Lower lobe of right lung (tissue), 2 donors: ENCODE results near the gene GRK4. TPM values are rescaled to one million over a fixed set of nuclear protein-coding genes. Genes with fewer than 3 reads are reported as not detected.
A peak's percentile ranks its signal among the peaks of the same experiment; 100 is the strongest.
"Not testable (repeated sequence)": the region's sequence is repeated elsewhere in the genome, so short reads cannot be mapped to it uniquely, and the experiment has no call there.

Experiments used
- ATAC-seq, 2 donors: fragments of 200-7000 bp; cut with Tn5 transposase; one replicate each; pipeline ENCODE4 v1.9.1; 2020 to 2022; ENCODE audit warnings: mild to moderate bottlenecking in 2 of 2, moderate library complexity in 2 of 2
- DNase-seq: peaks from one replicate; pipeline ENCODE4 v3.0.0-alpha.2; 2020
- H3K27ac ChIP-seq: fragments of 200-600 bp; one replicate; pipeline ENCODE4 v1.8.0; 2022
- H3K27me3 ChIP-seq: fragments of 200-600 bp; one replicate; pipeline ENCODE4 v1.8.0; 2022; ENCODE audit warnings: low read depth
- H3K36me3 ChIP-seq: fragments of 200-600 bp; one replicate; pipeline ENCODE4 v1.8.0; 2022; ENCODE audit warnings: mild to moderate bottlenecking
- H3K4me1 ChIP-seq: fragments of 200-600 bp; one replicate; pipeline ENCODE4 v1.8.0; 2022
- H3K4me3 ChIP-seq: fragments of 200-600 bp; one replicate; pipeline ENCODE4 v1.8.0; 2022; ENCODE audit warnings: mild to moderate bottlenecking
- H3K9me3 ChIP-seq: fragments of 200-600 bp; one replicate; pipeline ENCODE4 v1.8.0; 2022
- CTCF ChIP-seq: fragments of 200-600 bp; IDR thresholded peaks from one replicate; pipeline ENCODE4 v1.8.0; 2022; ENCODE audit warnings: antibody characterized with exemption, mild to moderate bottlenecking
- intact Hi-C: fragments of 100-400 bp; cut with DNase I; formaldehyde crosslinking; loops from one replicate; pipeline ENCODE4 v1.11.0; 2022
- long read RNA-seq: library from polyadenylated mRNA; unstranded; transcript quantifications from one replicate; pipeline ENCODE4 v2.0.0, GENCODE V29; 2021
- total RNA-seq: library from RNA; stranded (reverse); fragmentation: NEBNext Ultra II Directional; extraction: Animal tissue kit (Norgen Biotek cat#: 25700); gene quantifications from one replicate; pipeline ENCODE4 v1.2.1, GENCODE V29; 2021
- donor health status: DM: no; HTN: yes; CAD: no; lungs with severe emphysema.

The GRK4 gene
- 7.1 TPM for total RNA-seq
- long read RNA-seq, partial matches to known transcripts = 0 of 12 reads
- long read RNA-seq, other reads (novel, unspliced or antisense) = 8 of 12 reads

- H3K9me3 ChIP-seq = no peaks in the 10 kb centered on the region
- intact Hi-C loops = no loop called here
- ATAC-seq = peak; percentile 99
- H3K4me1 ChIP-seq = peaks cover 38% of the 10 kb centered on the region
- H3K27ac ChIP-seq = peak within 1 kb of the TSS; percentile 85
- H3K27me3 ChIP-seq = no peaks in the 10 kb centered on the region
- TF ChIP-seq CTCF = peak; percentile 51
- H3K36me3 ChIP-seq = peaks cover 2% of the 10 kb centered on the region
- DNase-seq = peak; percentile 100
- peak within 1 kb of the TSS; percentile 72 for H3K4me3 ChIP-seq
Observed at GRCh38 chr4:2963175-2963965, at the start of gene GRK4, which contains the start of gene NOP14. Gene GRK4 (plus strand): TSS chr4:2963571. CDS start chr4:2964071, 500 bp downstream. Gene NOP14 (minus strand): TSS chr4:2963406. CDS start chr4:2963319, 87 bp downstream.

DNA sequence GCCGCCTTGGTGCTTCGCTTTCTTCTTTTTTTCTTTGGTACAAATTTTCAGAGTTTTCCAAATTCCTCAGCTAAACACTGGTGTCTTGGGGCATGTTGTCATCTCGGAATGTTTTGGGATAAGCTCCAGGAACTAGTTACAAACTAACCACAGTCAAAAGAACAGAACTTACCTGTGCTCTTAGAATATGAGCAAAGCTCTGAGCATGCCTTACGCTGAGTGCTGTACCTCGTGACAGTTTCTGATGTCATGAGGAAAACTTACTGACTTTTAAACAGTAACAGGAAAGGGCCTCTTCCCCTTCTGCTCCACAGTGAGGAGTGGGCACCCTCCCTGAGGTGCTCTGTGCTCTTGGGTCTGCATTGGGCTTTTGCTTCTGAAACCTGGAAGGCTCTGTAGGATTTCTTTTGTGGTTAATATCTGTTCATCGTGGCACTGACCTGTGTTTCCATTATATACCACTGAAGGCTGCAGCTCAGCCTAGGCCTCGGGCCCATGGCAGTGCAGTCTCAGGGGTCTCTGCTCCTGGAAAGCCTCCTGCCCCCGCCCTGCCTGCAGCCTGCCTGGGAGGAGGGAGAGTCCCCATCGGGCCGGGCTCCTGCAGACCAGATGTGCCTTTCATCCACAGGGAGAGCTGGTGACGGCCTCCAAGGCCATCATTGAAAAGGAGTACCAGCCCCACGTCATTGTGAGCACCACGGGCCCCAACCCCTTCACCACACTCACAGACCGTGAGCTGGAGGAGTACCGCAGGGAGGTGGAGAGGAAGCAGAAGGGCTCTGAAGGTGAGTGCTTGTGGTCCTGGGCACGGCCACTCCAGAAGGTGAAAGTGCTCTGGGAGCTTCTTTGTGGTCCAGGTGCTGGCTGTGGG, 48.9 kb upstream of the GRK4 start:
- intact Hi-C loops = no loop called here
- peaks cover 13% of the 10 kb centered on the region for H3K4me1 ChIP-seq
- no peak overlapping the region for H3K4me3 ChIP-seq
- H3K36me3 ChIP-seq = peaks cover 88% of the 10 kb centered on the region
- DNase-seq (no peak), ATAC-seq (peak; percentile 79 to 80)
- H3K27me3 ChIP-seq = no peaks in the 10 kb centered on the region
- no peak for TF ChIP-seq CTCF
- peak overlapping the region; percentile 2 for H3K27ac ChIP-seq
- no peaks in the 10 kb centered on the region for H3K9me3 ChIP-seq

GRCh38 chr4:2915789-2916188, 47.6 kb upstream of the GRK4 start:
- ATAC-seq (no peak), DNase-seq (no peak)
- peaks cover 86% of the 10 kb centered on the region for H3K36me3 ChIP-seq
- intact Hi-C loops = no loop called here
- no peak overlapping the region for H3K4me3 ChIP-seq
- no peaks in the 10 kb centered on the region for H3K27me3 ChIP-seq
- TF ChIP-seq CTCF = no peak
- H3K4me1 ChIP-seq = peaks cover 13% of the 10 kb centered on the region
- no peaks in the 10 kb centered on the region for H3K9me3 ChIP-seq
- no peak overlapping the region for H3K27ac ChIP-seq

- ATAC-seq, intact Hi-C loops: not testable (repeated sequence)
Observed at GRCh38 chr4:2916696-2917095, 46.7 kb upstream of the GRK4 start.

GRCh38 chr4:2918300-2918699, 45.1 kb upstream of the GRK4 start:
- H3K27ac ChIP-seq, ATAC-seq, H3K4me3 ChIP-seq, H3K9me3 ChIP-seq, DNase-seq, intact Hi-C loops, H3K27me3 ChIP-seq: not testable (repeated sequence)
- H3K4me1 ChIP-seq = peaks cover 22% of the 10 kb centered on the region
- peaks cover 74% of the 10 kb centered on the region for H3K36me3 ChIP-seq

More at GRCh38 chr4:2916696-2917095, 46.7 kb upstream of the GRK4 start:
- H3K27me3 ChIP-seq, H3K27ac ChIP-seq, H3K9me3 ChIP-seq, H3K4me3 ChIP-seq, DNase-seq: not testable (repeated sequence)
- Histone ChIP-seq H3K36me3 (peaks cover 79% of the 10 kb centered on the region), H3K4me1 (peaks cover 13% of the 10 kb centered on the region)

DNA sequence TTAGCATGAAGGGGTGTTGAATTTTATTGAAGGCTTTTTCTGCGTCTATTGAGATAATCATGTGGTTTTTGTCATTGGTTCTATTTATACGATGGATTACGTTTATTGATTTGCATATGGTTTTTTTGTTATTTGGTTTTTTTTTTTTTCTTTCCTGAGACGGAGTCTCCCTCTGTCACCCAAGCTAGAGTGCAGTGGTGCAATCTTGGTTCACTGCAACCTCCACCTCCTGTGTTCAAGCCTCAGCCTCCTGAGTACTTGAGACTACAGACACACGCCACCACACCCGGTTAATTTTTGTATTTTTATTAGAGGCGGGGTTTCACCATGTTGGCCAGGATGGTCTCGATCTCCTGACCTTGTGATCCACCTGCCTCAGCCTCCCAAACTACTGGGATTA, 44.7 kb upstream of the GRK4 start:
- peaks cover 22% of the 10 kb centered on the region for H3K4me1 ChIP-seq
- H3K27me3 ChIP-seq, intact Hi-C loops, DNase-seq, H3K27ac ChIP-seq, H3K4me3 ChIP-seq, ATAC-seq, H3K9me3 ChIP-seq: not testable (repeated sequence)
- peaks cover 74% of the 10 kb centered on the region for H3K36me3 ChIP-seq

- H3K27ac ChIP-seq = peak overlapping the region; percentile 41
- peaks cover 79% of the 10 kb centered on the region for H3K36me3 ChIP-seq
Observed at GRCh38 chr4:2922453-2923101, 40.8 kb upstream of the GRK4 start.

More at GRCh38 chr4:2922453-2923101, 40.8 kb upstream of the GRK4 start:
- H3K27me3 ChIP-seq, H3K9me3 ChIP-seq, ATAC-seq, DNase-seq, intact Hi-C loops, H3K4me3 ChIP-seq: not testable (repeated sequence)
- H3K4me1 ChIP-seq = peaks cover 23% of the 10 kb centered on the region
